AG09309 (cell line): ENCODE data around the gene JADE2.

Experiments
- DNase-seq: peaks from one replicate; pipeline ENCODE4 v3.0.0-alpha.2; 2010; ENCODE audit warnings: low read depth
- H3K4me3 ChIP-seq: 2 replicates; pipeline ENCODE4 v1.5.1; 2011; ENCODE audit warnings: mild to moderate bottlenecking, low read depth, low read length, moderate library complexity; ENCODE audit not compliant: control insufficient read depth
- TF ChIP-seq, protein P1 (sequence below): IDR thresholded peaks from 2 replicates; pipeline ENCODE4 v1.5.1; 2011; ENCODE audit warnings: mild to moderate bottlenecking, low read depth, low read length, inconsistent platforms; ENCODE audit not compliant: insufficient read depth, control insufficient read depth; ENCODE audit errors: missing control alignments

JADE2 gene

DNA sequence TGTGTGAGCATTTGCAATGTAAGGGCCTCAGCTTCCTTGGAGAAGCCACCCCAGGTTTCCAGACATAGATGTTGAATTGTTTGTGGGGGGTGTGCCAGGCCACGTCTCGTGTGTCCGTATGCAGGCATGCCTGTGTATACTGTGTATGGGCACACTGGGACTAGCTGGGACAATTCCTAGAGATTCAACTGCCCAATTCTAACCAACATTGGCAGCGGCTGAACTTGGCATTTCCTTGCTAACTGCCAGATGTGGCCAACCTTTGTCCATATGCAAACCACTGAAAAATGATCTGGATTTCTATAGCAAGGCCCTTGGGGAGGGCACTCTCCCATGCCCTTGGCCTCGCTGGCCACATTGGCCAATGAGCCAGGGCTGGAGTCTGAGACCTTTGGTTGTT lies 56.8 kb downstream of the JADE2 start:
- no peak for DNase-seq

DNA sequence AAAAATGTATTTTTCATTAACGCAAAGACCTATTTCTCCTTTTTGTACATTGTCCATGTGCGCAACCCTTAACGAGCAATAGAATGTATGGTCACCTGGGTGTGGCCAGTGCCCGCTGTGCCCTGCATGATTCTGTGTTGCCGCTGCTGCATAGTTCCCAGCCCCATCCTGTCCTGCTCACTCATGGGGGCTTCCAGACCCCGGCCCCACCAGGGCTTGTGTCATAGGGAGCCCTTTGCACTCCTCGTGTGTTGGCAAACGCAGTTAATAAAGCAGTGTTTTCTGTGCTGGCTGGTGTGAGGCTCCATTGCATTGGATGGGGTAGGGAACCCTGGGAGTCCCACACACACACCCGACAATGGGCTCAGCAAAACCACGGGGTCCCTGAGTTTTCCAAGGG lies 57.5 kb downstream of the JADE2 start:
- DNase-seq = no peak
- no peak overlapping the region for H3K4me3 ChIP-seq
- TF ChIP-seq, protein P1, sequence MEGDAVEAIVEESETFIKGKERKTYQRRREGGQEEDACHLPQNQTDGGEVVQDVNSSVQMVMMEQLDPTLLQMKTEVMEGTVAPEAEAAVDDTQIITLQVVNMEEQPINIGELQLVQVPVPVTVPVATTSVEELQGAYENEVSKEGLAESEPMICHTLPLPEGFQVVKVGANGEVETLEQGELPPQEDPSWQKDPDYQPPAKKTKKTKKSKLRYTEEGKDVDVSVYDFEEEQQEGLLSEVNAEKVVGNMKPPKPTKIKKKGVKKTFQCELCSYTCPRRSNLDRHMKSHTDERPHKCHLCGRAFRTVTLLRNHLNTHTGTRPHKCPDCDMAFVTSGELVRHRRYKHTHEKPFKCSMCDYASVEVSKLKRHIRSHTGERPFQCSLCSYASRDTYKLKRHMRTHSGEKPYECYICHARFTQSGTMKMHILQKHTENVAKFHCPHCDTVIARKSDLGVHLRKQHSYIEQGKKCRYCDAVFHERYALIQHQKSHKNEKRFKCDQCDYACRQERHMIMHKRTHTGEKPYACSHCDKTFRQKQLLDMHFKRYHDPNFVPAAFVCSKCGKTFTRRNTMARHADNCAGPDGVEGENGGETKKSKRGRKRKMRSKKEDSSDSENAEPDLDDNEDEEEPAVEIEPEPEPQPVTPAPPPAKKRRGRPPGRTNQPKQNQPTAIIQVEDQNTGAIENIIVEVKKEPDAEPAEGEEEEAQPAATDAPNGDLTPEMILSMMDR = no peak

More for the DNA sequence above, 56.8 kb downstream of the JADE2 start:
- TF ChIP-seq, protein P1 = no peak
- H3K4me3 ChIP-seq = no peak overlapping the region

DNA sequence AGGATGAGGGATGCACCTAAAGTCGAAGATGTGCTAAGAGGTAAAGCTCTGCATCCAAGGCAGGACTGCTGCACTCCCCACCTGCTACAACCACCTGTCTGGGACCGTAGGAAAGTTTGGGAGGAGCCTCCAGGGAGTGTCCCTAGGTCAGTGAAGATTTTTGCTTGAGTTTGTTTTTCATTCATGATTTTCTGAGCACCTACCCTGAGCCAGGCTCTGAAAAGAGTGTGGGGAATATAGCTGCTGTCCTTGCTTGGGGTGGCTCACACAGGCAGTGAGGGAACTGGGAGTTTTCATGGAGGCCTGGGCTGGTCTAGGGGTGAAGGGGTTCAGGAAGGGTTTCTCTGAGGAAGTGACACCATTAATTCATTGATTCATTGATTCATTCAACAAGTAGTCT lies 58.3 kb downstream of the JADE2 start:
- no peak for DNase-seq
- TF ChIP-seq, protein P1 = no peak
- no peak overlapping the region for H3K4me3 ChIP-seq

DNA sequence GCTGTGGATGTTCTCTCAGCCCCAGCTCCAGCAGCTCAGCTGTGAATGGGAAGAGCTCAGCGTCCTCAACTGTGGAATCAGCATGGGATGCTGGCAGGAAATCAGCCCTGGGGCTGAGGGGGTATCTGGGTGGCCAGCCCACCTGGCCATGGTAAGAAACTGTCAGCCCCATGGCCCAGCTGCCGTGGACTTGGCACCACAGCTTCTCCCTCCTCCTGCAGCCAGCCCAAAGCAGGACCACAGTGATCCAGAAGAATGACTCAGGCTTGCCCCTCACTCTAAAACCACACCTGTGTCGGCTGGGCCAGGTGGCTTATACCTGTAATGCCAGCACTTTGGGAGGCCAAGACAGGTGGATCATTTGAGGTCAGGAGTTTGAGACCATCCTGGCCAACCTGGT lies 59.2 kb downstream of the JADE2 start:
- DNase-seq = no peak
- no peak overlapping the region for H3K4me3 ChIP-seq
- TF ChIP-seq, protein P1 = no peak

DNA sequence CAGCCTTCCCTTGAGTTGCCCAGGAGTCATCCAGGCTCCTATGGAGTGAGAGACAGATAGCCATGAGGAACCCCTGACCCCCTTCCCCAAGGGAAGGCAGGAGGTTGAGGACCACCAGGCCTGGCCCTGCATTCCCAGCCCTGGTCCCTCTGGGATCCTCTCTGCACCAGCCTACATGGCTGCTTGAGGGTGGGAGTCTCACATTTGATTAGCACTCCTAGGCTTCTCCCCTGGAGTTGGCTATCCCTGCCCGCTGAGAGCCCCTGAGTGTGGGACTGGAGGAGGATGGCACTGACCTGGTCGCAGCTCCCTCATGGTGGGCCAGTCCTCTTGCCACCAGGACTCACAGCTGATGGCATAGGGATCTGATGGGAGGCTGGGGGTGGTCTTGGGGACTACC lies 60.5 kb downstream of the JADE2 start:
- DNase-seq = no peak
- TF ChIP-seq, protein P1 = no peak
- no peak overlapping the region for H3K4me3 ChIP-seq

DNA sequence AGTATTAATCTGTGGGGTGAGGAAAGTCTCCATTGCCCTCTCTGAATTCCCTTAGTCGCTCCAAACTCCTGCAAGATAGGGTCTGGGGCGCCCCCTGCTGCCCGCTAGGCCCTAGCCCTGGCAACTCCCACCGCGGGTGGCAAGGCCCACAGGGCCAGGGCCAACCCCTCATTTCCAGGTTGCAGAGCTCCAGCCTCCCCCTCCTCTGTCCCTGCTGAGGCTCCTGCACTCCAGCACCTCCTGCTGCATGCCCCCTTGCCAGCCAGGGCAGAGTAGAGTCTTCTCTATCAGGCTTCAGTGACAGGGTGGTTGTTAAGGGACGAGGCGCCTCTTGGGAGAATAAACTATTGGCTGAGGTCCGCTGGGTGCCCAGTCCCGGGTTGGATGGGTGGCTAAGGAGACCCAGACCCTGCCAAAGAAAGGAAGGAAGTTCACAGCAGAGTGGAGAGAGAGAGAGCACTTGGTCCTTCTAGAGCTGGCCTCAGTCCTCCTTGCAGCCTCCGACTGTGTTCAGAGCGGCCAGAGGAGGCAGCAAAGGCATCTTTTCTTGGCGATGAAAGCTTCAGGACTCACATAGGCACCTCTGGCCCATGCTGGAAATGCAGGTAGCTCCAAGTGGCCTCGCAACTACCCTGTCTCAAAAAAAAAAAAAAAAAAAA lies 61.5 kb downstream of the JADE2 start:
- TF ChIP-seq, protein P1 = peak; percentile 92
- H3K4me3 ChIP-seq = no peak overlapping the region
- DNase-seq = peak; percentile 21
